GM12864 (cell line): Measurements from ENCODE around the gene CSHL1.
"Not testable (repeated sequence)": the region's sequence is repeated elsewhere in the genome, so short reads cannot be mapped to it uniquely, and the experiment has no call there.

Experiments
- DNase-seq: peaks from one replicate; pipeline ENCODE4 v3.0.0-alpha.2; 2011; ENCODE audit warnings: low read depth
- H3K4me3 ChIP-seq: 2 replicates; pipeline ENCODE4 v1.5.1; 2011; ENCODE audit warnings: mild to moderate bottlenecking, low read depth, low read length, control low read depth
- TF ChIP-seq, protein P1 (sequence below): IDR thresholded peaks from 2 replicates; pipeline ENCODE4 v1.5.1; 2011; ENCODE audit warnings: low read depth, mild to moderate bottlenecking, moderate library complexity, low read length, control low read depth, inconsistent platforms; ENCODE audit errors: missing control alignments

Gene CSHL1

DNA sequence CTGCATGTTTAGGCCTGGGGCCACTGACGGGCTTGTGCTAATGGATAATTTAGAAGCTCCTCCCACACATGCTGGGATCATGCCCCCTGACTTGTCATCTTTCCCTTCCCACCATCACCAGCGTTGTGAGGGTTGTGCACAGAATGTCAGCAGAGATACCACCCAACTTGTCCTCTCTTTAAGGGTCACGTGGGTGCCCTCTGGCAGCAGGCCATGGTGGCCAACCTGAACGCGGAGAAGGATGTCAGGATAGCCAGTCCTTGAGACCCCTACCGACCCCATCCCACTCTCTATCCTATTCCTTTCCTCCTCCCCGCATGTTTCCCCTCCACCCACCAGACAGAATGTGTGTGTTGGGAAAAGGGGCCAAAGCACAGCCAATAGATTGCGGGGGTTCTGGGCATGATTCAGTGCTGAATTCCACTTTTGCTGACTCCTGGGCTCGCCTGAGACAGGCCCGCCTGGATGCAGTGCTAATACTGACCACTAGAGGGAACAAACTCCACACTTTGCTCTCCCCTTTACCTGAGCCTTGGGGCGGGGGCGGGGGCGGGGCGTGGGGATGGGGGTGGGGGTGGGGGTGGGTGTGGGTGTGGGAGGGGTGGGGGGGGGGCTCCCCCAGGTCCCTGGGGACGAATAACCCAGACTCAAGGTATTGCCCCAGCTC, 29.0 kb downstream of the CSHL1 start, which contains the start of gene GH2:
Gene GH2, minus strand, starts transcription at position 10 of the 667 bp plus-strand sequence. CDS start 143 bp downstream, outside the sequence.
- no peak for DNase-seq
- TF ChIP-seq, protein P1, sequence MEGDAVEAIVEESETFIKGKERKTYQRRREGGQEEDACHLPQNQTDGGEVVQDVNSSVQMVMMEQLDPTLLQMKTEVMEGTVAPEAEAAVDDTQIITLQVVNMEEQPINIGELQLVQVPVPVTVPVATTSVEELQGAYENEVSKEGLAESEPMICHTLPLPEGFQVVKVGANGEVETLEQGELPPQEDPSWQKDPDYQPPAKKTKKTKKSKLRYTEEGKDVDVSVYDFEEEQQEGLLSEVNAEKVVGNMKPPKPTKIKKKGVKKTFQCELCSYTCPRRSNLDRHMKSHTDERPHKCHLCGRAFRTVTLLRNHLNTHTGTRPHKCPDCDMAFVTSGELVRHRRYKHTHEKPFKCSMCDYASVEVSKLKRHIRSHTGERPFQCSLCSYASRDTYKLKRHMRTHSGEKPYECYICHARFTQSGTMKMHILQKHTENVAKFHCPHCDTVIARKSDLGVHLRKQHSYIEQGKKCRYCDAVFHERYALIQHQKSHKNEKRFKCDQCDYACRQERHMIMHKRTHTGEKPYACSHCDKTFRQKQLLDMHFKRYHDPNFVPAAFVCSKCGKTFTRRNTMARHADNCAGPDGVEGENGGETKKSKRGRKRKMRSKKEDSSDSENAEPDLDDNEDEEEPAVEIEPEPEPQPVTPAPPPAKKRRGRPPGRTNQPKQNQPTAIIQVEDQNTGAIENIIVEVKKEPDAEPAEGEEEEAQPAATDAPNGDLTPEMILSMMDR = peak; percentile 84
- H3K4me3 ChIP-seq = no peak within 1 kb of the TSS

DNA sequence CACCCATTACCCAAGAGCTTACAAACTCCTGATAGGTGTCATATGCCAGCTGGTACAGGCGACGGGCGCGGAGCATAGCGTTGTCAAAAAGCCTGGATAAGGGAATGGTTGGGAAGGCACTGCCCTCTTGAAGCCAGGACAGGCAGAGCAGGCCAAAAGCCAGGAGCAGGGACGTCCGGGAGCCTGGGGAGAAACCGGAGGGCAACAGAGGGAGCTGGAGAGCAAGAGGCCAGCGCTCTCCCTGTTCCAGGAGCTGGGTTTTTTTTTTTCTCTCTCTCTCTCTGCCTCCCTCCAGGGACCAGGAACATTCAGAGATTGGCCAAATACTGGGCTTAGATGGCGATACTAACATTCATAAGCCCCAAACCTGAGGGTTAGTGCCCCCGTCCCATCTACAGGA, 29.7 kb downstream of the CSHL1 start:
- not testable (repeated sequence) for DNase-seq, H3K4me3 ChIP-seq

DNA sequence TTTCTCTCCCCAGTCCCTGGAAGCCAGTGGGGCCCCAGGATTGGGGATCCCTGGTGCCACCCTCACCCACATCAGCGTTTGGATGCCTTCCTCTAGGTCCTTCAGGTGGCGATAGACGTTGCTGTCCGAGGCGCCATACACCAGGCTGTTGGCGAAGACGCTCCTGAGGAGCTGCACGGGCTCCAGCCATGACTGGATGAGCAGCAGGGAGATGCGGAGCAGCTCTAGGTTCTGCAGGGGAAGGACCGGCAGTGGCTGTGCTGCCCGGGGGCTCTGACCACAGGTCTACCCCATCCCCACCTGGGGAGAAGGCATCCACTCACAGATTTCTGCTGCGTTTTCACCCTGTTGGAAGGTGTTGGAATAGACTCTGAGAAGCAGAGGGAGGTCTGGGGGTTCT, 30.4 kb downstream of the CSHL1 start:
- TF ChIP-seq, protein P1 = no peak
- no peak overlapping the region for H3K4me3 ChIP-seq
- DNase-seq = no peak

DNA sequence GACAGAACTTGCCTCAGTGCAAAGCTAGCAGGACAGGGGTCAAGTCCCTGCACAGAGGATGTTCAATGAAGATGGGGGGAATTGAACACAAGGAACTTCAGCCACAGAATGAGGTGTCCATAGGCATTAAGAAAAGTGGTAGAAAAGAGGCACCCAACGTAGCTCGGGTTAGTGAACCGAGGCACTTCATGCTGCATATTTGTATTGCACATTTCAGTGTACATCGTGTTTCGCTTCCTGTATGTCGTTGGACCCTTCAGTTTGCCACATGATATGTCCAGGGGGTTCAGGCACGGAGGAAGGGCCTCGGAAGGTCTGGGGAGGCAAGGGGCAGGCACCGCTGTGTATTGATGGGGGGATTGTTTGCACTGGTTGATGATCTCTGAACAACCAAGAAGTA, 32.6 kb downstream of the CSHL1 start:
- H3K4me3 ChIP-seq, DNase-seq: not testable (repeated sequence)

DNA sequence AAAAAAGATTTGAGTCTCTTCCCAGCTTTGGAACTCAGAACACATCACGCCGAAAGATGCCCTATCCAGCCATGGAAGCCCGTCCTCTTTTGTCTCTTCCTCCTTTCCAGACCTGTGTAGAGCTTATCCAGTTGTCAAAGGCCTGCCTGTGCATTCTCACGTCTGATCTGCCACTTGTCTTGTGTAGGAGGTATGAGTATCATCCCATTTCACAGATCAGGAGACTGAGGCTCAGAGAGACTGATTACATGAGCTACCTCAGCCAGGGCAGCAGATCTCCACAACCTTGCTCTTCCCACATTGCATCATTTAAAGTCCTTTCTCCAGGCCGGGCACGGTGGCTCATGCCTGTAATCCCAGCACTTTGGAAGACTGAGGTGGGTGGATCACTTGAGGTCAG, 36.4 kb downstream of the CSHL1 start:
- not testable (repeated sequence) for H3K4me3 ChIP-seq

DNA sequence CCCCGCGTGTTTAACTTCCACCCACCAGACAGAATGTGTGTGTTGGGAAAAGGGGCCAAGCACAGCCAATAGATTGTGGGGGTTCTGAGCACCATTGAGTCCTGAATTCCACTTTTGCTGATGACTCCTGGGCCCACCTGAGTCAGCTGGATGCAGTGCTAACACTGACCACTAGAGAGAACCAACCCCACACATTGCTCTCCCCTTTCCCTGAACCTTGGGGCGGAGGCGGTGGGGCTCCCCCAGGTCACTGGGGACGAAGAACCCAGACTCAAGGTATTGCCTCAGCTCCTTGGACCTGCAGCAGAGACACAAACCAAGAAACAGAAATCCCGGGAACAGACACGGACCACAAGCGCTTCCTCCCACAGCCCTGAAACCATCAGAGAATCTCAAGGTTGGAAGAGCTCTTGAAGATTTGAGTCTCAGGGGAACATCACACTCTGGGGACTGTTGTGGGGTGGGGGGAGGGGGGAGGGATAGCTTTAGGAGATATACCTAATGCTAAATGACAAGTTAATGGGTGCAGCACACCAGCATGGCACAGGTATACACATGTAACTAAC, 36.9 kb downstream of the CSHL1 start:
- not testable (repeated sequence) for DNase-seq, H3K4me3 ChIP-seq
- TF ChIP-seq, protein P1 = peak; percentile 11

More for the DNA sequence above, 36.4 kb downstream of the CSHL1 start:
- DNase-seq = not testable (repeated sequence)

DNA sequence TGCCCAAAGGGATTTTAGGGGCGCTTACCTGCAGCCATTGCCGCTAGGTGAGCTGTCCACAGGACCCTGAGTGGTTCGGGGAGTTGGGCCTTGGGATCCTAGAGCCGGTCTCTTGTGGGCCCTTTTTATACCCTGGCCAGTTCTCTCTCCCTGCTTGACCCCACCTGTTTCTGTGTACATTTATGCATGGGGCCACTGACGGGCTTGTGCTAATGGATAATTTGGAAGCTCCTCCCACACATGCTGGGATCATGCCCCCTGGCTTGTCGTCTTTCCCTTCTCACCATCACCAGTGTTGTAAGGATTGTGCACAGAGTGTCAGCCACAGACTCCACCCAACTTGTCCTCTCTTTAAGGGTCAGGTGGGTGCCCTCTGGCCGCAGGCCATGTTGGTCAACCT, 37.5 kb downstream of the CSHL1 start, which contains the start of gene CSH2:
Gene CSH2, minus strand, starts transcription at position 101 of the 400 bp plus-strand sequence. Its CDS starts 63 bp downstream, at position 38.
- not testable (repeated sequence) for H3K4me3 ChIP-seq, DNase-seq

DNA sequence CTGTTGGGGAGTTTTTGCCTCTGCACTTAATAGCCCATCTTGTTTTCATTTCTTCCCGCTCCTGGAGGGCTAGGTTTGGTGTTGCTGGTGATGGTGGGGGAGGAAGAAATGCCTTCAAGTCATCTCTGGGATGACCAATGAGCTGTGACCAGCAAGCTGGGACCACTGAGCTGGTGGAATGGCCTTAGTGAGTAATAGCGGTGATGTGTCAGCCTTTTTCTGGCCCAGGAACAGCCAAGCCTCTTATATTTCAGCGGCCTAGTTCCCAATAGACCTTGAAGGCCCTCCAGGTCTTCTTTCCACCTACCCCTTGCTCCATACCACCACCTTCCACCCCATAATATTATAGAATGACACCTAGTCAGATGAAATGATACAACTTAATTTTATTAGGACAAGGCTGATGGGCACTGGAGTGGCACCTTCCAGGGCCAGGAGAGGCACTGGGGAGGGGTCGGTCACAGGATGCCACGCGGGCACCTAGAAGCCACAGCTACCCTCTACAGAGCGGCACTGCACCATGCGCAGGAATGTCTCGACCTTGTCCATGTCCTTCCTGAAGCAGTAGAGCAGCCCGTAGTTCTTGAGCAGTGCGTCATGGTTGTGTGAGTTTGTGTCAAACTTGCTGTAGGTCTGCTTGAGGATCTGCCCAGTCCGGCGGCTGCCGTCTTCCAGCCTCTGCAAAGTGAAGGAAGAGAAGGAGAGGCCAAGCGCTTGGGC, 39.3 kb downstream of the CSHL1 start:
- H3K4me3 ChIP-seq, DNase-seq: not testable (repeated sequence)

DNA sequence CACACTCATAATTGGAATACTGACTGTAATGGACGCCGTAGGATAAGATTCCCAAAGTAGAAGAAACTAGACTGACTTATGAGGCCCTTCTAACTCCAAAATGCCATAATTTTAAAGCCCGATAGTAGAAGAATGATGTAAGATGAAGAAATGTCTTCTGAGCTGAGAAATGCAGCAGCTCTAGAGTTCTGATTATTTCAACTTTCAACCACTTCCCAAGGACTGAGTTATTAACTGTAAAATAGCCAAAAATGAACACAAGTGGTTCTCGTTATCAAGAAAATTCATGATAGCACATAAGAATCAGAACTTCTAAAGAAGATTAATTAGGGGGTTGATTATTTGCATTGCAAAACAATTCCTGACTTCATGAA, 40.8 kb downstream of the CSHL1 start:
- DNase-seq, H3K4me3 ChIP-seq: not testable (repeated sequence)

DNA sequence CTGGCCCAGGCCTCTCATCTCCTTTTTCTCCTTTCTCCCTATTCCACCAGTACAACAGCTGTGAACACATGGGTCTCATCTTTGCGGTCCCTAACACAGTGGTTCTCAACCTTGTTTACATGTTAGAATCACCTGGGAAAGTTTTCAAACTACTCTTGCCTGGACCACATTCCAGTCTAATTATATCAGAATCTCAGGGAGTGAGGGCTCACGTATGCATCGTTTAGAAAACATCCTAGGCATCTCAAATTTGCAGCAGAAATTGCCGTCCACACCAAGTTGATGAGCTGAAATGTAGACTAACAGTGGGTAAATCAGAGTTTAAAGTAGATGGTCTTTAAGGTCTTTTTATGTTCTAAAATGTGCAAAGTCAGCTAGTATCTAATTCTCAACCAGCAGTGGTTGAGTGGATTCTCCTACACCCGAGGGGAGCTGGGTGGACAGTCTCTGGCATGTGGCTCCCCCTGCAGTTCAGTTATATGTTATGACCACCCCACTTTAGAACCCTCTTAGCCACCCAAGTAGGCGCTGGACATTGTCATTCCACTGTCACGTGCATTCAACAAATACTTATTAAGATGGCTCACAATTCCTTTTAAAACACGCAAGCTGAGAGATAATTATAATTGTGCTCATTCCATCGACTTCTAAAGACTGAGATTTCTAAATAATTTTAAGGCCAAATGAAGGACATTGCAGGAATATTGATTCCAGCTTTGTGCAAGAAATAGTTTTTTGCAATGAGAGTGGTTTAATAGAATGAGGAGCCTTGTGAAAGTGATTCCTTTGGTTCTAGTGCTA, 41.4 kb downstream of the CSHL1 start:
- not testable (repeated sequence) for H3K4me3 ChIP-seq, DNase-seq
- TF ChIP-seq, protein P1 = peak; percentile 26
